GM12878 (cell line): ENCODE measurements around the gene CWC27. TPM values are rescaled to one million over a fixed set of nuclear protein-coding genes. Genes with fewer than 3 reads are reported as not detected.

Experiments used
- ATF2 ChIP-seq: IDR thresholded peaks from 2 replicates; pipeline ENCODE4 v1.6.1; 2012; ENCODE audit warnings: low read length, inconsistent platforms
- BCL11A ChIP-seq: IDR thresholded peaks from 2 replicates; pipeline ENCODE4 v1.6.1; 2011; ENCODE audit warnings: low read depth, low read length
- BCL3 ChIP-seq: IDR thresholded peaks from 2 replicates; pipeline ENCODE4 v1.6.1; 2011; ENCODE audit warnings: borderline replicate concordance, low read depth, mild to moderate bottlenecking, moderate library complexity, low read length; ENCODE audit not compliant: insufficient read depth, poor library complexity, severe bottlenecking
- CBX3 ChIP-seq: fragments of 200-600 bp; sonication (generic); IDR thresholded peaks from 2 replicates; pipeline ENCODE4 v1.6.1; 2016; ENCODE audit warnings: low read depth, borderline replicate concordance
- CREM ChIP-seq: IDR thresholded peaks from 2 replicates; pipeline ENCODE4 v1.6.1; 2014; ENCODE audit warnings: antibody characterized with exemption, low read depth
- E2F4 ChIP-seq: IDR thresholded peaks from 2 replicates; pipeline ENCODE4 v1.6.1; 2012; ENCODE audit warnings: low read depth, low read length, improper control_type of control experiment
- ELK1 ChIP-seq: IDR thresholded peaks from 2 replicates; pipeline ENCODE4 v1.6.1; 2012; ENCODE audit warnings: low read depth, low read length, improper control_type of control experiment
- ETV6 ChIP-seq, 2 experiments: fragments of 450-650 bp in 1 of 2; IDR thresholded peaks in 1 of 2; conservative IDR thresholded peaks in 1 of 2; 2 replicates each; pipeline ENCODE4 v1.6.1; 2014; ENCODE audit warnings: antibody characterized with exemption in 1 of 2, borderline replicate concordance in 1 of 2, low read depth in 1 of 2, mild to moderate bottlenecking in 1 of 2, moderate library complexity in 1 of 2
- GATAD2B ChIP-seq: fragments of 450-650 bp; conservative IDR thresholded peaks from 2 replicates; pipeline ENCODE4 v1.6.1; 2017; ENCODE audit warnings: low read depth, mild to moderate bottlenecking, moderate library complexity
- HDGF ChIP-seq: fragments of 450-650 bp; IDR thresholded peaks from 2 replicates; pipeline ENCODE4 v1.6.1; 2016; ENCODE audit warnings: antibody characterized with exemption
- IRF5 ChIP-seq: fragments of 450-650 bp; IDR thresholded peaks from 2 replicates; pipeline ENCODE4 v1.6.1; 2017; ENCODE audit warnings: borderline replicate concordance
- MEF2A ChIP-seq: IDR thresholded peaks from 2 replicates; pipeline ENCODE4 v1.6.1; 2011; ENCODE audit warnings: low read depth, mild to moderate bottlenecking, low read length, moderate library complexity; ENCODE audit not compliant: insufficient read depth
- MYC ChIP-seq: IDR thresholded peaks from 2 replicates; pipeline ENCODE4 v1.6.1; 2011; ENCODE audit warnings: mild to moderate bottlenecking, low read length, moderate library complexity, inconsistent platforms; ENCODE audit not compliant: insufficient read depth, insufficient replicate concordance, insufficient read length, severe bottlenecking
- NKRF ChIP-seq: fragments of 450-650 bp; conservative IDR thresholded peaks from 2 replicates; pipeline ENCODE4 v1.6.1; 2017; ENCODE audit warnings: mild to moderate bottlenecking, moderate library complexity
- NRF1 ChIP-seq: conservative IDR thresholded peaks from 2 replicates; pipeline ENCODE4 v1.6.1; 2011; ENCODE audit warnings: mild to moderate bottlenecking, low read depth, low read length, improper control_type of control experiment
- PKNOX1 ChIP-seq: fragments of 450-650 bp; IDR thresholded peaks from 2 replicates; pipeline ENCODE4 v1.6.1; 2016; ENCODE audit warnings: mild to moderate bottlenecking
- polyA plus RNA-seq, 11 experiments: library from polyadenylated mRNA; depleted of rRNA in 4 of 11; unstranded in 6 of 11; stranded (reverse) in 5 of 11; fragments of >200 nt; fragmentation: Nextera tagmentation in 4 of 11; fragmentation: Illumina TruSeq in 1 of 11; extraction: Ambion mirVana in 4 of 11; extraction: Trizol in 1 of 11; gene quantifications; 1 replicate in 1 of 11; 2 replicates in 10 of 11; pipeline versions ENCODE4 v1.2.1 to v1.2.3, GENCODE V29; 2011 to 2016; ENCODE audit warnings: inconsistent platforms in 2 of 11, missing spikeins in 2 of 11, low read depth in 1 of 11
- total RNA-seq, 4 experiments: library from RNA; depleted of rRNA in 3 of 4; stranded (reverse); fragments of >200 nt in 3 of 4; fragmentation: Illumina TruSeq in 1 of 4; extraction: Trizol in 1 of 4; gene quantifications; 2 replicates each; pipeline versions ENCODE4 v1.2.1 to v1.2.3, GENCODE V29; 2013 to 2021

Gene CWC27
- total and polyA plus RNA-seq, 10 of the 15 experiments (the other 5 are each of a cell fraction or from before 2014, with no cell fraction given): 21.7 to 61.9 (median 47.0) TPM

- TF ChIP-seq BCL11A: no peak
- no peak for TF ChIP-seq BCL3
- TF ChIP-seq MEF2A: peak; percentile 92
- TF ChIP-seq PKNOX1: no peak; the same call in 1 of the 2 replicates
- no peak for TF ChIP-seq MYC
- TF ChIP-seq CREM: no peak
- TF ChIP-seq NKRF: no peak
- TF ChIP-seq ELK1: no peak
- no peak for TF ChIP-seq GATAD2B
- no peak for TF ChIP-seq ETV6 (conservative IDR thresholded peaks at IDR 0.05 in 1 of 2, IDR thresholded peaks at IDR 0.05 in 1 of 2; ENCODE audit: borderline replicate concordance in 1 of 2, low read depth in 1 of 2)
- no peak for TF ChIP-seq CBX3
- no peak for TF ChIP-seq NRF1
- peak; percentile 61; the same call in 1 of the 2 replicates for TF ChIP-seq ATF2
- no peak for TF ChIP-seq HDGF
- no peak for TF ChIP-seq IRF5
- no peak for TF ChIP-seq E2F4
Observed at GRCh38 chr5:64773533-64773932, 4.8 kb downstream of the CWC27 start (continued).
